ENCODE data around the gene CGN.

The CGN gene

DNA sequence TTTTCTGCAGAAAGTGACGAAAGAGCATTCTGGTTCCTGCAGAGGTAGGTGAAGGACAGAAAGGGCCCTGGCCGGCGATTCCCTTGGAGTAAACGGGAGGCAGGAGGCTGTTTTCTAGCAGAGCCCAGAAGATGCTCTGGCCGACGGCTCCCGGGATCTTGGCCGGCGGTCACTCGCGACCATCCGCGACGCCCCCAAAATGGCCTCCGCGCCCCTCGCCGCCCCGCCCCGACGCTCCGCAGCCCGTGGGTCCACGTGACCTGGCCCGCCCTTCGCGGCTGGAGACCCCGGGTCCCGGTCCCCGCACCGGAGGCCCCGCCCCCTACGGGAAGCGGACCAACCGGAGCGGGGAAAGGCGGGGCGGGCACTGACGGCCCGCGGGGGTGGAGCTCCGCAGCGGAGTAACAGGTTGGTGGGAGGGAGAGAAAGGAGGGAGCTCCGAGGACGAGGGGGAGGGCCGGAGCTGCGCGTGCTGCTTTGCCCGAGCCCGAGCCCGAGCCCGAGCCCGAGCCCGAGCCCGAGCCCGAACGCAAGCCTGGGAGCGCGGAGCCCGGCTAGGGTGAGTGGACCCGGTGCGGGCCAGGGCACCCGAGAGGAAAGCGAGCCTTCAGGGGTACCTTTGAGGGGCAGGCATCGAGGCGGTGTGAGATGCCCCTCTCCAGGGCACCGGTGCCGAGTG is at the start of gene CGN:
Gene CGN, plus strand, starts transcription at position 431 of the 679 bp plus-strand sequence. CDS start 7,133 bp downstream, outside the sequence.
- peak; percentile 77 for DNase-seq

GRCh38 chr1:151461694-151462093 is 49.5 kb upstream of the CGN start:
- no peak for DNase-seq

DNA sequence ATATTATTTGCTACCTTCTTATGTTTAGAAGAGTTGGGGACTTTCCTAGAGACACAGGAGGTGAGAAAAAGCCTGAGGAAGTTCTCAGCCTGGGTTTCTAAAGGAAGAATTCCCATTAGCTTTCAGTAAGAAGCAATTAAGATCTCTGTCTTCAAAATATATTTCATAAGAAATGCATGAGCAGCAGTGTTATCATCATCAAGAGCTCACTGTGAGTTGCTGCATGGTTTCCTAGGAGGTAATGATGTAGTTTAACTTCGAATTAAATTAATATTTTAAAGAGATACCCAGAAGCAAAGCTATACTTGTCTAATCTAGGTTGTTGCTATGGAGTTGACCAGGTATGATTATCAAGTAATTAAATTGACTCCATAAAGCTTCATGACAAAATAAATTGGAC is 46.2 kb upstream of the CGN start:
- no peak for DNase-seq

- no peak for DNase-seq
Measured at GRCh38 chr1:151472856-151473731, 38.1 kb upstream of the CGN start.

DNA sequence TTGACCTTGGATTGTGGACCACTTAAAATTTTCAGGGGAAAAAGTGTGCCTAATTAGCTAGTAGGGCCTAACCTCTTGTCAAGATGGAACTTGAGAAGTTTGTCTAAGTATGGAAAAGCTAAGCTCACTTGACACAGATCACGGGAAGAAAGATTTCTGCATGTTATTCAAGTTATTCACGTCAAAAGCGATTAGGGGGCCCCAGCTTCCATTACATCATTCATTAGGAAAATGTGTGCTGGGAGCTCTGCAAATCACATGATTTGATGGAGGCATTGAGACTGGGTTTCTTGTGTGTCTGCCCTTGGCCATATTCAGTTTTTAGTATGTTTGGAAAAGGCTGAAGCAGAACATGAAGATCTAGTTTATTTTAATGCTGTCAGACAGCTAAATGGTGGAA is 36.4 kb upstream of the CGN start:
- no peak for DNase-seq

GRCh38 chr1:151475175-151475574 is 36.0 kb upstream of the CGN start:
- DNase-seq = no peak

DNA sequence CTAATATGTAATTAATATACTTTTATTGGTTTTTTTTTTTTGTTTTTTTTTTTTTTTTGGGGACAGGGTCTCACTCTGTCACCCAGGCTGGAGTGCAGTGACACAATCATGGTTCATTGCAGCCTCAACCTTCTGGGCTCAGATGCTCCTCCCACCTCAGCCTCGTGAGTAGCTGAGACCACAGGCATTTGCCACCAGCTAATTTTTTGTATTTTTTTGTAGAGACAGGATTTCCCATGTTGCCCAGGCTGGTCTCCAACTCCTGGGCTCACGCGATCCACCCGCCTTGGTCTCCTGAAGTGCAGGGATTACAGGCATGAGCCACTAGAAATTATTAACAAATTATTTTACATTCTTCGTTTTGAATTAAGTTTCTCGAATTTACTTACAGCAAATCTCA is 35.1 kb upstream of the CGN start:
- DNase-seq = no peak

- no peak for DNase-seq
Measured at GRCh38 chr1:151477066-151477465, 34.1 kb upstream of the CGN start.

DNA sequence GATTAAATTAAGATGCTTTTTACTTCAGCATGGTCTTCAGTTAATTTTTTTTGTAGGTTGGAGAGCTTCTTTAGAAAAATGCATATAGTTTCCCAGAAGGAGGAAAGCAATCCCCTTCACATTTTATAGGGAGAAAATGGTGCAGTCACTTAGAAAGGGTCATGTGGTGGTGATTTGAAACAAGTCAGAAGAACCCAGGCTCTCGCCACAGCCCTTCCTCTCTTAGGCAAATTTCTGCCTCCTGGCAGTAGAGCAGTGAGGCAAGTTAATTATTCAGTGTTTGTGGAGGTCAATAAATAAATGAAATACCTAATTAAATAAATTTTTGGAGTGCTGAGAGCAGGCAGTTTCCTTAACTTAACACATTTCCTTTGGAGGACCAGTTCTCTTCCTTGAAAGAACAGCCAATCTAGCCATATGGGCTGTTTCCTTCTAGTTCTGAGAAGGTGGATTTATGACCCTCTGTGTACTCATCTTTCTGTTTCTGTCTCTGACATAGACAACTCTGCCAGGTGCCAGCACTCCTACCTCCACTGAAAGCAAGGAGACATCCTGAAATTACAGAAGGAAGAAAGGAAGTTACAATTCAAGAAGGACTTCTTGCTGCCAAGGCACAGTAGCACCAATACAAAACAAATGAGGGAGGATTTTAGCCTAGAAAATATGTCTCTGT is 32.9 kb upstream of the CGN start:
- DNase-seq = no peak

DNA sequence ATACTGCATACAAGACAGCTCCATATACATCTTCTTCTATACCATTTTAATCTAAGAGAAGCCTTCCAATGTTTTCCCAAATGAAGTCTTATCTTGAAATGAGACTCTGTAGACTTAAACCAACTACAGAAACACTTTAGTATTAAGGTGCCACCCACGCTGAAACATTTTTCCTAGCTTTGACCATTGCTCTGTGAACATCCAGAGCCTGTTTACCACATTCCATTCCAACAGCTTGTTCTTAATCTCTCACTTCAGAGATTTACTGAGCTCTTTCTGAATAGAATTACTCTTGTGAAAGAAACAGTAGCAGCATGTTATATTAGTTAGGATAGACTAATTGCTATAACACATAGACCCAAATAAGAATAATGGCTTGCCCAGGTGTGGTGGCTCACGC is 32.3 kb upstream of the CGN start:
- no peak for DNase-seq

GRCh38 chr1:151479462-151479861 is 31.7 kb upstream of the CGN start:
- DNase-seq = no peak

GRCh38 chr1:151482017-151482416 is 29.2 kb upstream of the CGN start:
- no peak for DNase-seq

DNA sequence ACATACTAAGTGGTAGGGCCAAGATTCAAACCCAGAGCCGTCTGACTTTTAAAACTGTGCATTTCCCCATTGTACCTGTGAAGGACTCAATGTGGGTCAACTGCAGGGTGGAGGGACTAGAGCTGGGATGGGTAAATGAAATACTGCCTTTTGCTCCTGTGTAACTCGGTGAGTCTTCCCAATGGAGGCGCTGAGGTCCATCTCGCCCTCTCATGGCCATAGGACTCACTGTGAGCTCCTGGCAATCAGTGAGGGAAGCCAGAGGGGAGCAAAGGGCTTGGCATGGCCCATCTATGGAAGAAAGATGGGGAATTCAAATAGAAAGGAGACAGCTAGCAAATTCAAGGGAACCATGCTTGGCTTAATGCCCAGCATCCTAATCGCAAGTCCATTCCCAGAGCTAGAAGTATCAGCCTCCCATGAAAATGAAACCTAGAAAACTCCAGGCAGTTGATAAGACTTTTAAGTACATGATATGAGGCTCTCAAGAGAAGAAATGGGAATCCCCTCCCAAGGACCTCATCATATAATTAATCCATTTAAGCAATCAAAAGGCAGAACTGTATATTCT is 25.4 kb upstream of the CGN start:
- no peak for DNase-seq

GRCh38 chr1:151486557-151486956 is 24.6 kb upstream of the CGN start:
- DNase-seq = no peak

GRCh38 chr1:151491641-151492040 is 19.5 kb upstream of the CGN start:
- no peak for DNase-seq

GRCh38 chr1:151492120-151492519 is 19.1 kb upstream of the CGN start:
- DNase-seq = no peak

DNA sequence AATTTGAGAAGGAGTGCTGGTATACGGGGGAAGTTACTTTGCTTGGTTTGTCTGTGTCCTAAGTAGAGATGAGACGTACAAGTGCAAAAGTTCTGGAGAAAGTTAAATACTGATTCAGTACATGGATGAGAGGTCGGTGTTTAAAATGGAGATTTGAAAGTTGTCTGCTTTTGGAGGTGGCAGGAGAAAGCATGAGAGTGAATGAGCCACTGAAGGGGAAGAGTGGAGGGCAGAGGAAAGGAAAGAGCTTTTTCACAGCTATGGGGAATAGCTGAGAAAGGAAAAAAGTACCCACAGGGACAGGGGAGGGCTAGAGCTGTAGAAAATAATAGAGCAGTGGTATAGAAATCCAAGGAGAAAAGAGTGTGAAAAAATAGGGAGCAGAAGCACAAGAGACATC is 18.1 kb upstream of the CGN start:
- no peak for DNase-seq

DNA sequence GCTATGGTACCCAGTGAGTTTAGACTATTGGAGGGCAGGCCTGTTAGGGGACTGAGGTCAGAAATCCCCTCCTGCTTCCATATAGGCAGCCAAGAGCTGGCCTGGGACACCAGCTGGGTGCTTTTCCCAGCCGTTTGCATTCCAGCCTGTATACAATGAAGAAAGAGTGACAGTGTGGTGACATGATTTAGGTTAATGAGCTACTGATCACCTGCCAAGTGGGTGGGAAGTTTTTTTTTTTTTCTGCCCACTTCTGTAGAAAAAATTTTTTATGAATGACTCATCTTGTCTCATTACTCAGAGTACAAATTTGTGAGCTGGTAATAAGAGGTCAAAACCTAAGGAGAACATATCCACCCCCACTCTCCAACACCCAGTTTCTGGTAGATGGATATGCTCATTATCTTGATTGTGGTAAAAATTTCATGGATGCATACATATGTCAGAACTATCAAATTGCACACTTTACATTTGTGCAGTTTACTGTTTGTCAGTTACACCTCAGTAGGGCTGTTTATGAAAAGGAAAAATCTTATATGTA is 16.4 kb upstream of the CGN start:
- DNase-seq = no peak

- no peak for DNase-seq
Measured at GRCh38 chr1:151495316-151495715, 15.9 kb upstream of the CGN start.

GRCh38 chr1:151499365-151499764 is 11.8 kb upstream of the CGN start:
- DNase-seq = no peak

DNA sequence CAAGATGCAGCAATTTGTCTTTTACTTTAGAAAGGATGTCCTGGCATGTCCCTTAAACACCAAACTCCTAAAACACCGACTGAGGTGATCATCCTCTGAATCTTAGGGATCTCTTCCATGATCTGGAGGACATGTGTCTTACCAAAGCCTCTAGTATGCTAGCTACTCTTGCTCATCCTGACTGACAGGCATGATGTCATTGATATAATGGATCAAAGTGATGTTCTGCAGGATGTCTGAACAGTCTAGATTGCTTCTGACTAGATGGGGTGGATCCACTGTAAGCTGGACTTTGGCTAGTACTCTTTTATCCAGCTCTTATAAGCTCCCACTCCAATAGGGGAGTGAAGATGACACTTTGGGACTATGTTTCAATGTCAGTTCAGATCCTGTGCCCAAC is 11.3 kb upstream of the CGN start:
- DNase-seq = no peak

GRCh38 chr1:151501474-151501873 is 9.7 kb upstream of the CGN start:
- no peak for DNase-seq

DNA sequence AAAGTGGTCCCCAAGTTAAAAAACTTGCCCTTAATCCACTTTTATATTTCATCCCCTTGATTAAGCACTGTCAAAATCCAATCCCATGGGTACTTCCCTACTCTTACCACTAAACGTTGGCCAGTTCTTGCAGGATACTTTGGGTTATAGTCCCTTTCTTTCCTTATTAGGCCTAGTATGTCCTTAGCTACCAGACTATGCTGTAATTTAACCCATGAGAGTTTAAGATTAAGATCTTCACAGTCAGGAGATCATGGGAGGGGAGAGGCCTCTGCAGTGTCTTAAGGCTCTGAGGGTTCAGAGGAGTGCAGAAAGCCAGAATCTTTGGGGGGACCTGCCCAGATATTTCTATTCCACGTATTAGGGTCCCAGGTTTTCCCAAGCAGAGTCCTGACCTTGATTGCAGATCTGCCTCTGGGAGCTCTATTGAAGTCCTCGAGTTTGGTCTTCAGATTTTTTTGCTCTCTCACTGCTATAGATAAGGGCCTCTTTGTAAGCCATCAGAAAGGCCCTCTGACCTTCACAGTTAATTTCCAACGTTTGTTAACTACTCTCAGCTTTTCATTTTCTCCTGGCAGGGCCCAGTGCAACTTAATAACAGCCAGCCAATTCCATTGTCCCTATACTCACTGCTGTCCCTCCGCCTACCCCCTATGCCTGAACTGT is 9.0 kb upstream of the CGN start:
- no peak for DNase-seq
